NT2/D1 (cell line): ENCODE measurements around the gene HRH3.

Experiments used
- DNase-seq: peaks from one replicate; pipeline ENCODE4 v3.0.0-alpha.2; 2011; ENCODE audit warnings: low read depth, low spot score
- H3K27me3 ChIP-seq: 2 replicates; pipeline ENCODE4 v1.6.0; 2011; ENCODE audit warnings: mild to moderate bottlenecking; ENCODE audit not compliant: insufficient read length, insufficient read depth
- H3K36me3 ChIP-seq: 2 replicates; pipeline ENCODE4 v1.6.1; 2011; ENCODE audit warnings: mild to moderate bottlenecking, low read length, mixed read lengths; ENCODE audit not compliant: insufficient read depth, insufficient read length
- H3K4me1 ChIP-seq: 2 replicates; pipeline ENCODE4 v1.5.1; 2011; ENCODE audit not compliant: insufficient read depth, insufficient read length
- H3K4me3 ChIP-seq: 2 replicates; pipeline ENCODE4 v1.5.1; 2011; ENCODE audit warnings: low read depth; ENCODE audit not compliant: insufficient read length
- H3K9ac ChIP-seq: 2 replicates; pipeline ENCODE4 v1.6.0; 2011; ENCODE audit warnings: low read depth; ENCODE audit not compliant: insufficient read length
- H3K9me3 ChIP-seq: 2 replicates; pipeline ENCODE4 v1.5.1; 2011; ENCODE audit warnings: mild to moderate bottlenecking, low read length; ENCODE audit not compliant: insufficient read depth
- SUZ12 ChIP-seq: IDR thresholded peaks from 2 replicates; pipeline ENCODE4 v1.6.1; 2011; ENCODE audit not compliant: insufficient read length, insufficient read depth; ENCODE audit errors: extremely low read depth
- YY1 ChIP-seq: IDR thresholded peaks from 2 replicates; pipeline ENCODE4 v1.6.1; 2011; ENCODE audit not compliant: insufficient read length, insufficient read depth
- ZNF274 ChIP-seq: IDR thresholded peaks from 2 replicates; pipeline ENCODE4 v1.6.1; 2011; ENCODE audit warnings: mild to moderate bottlenecking, low read depth, low read length

The HRH3 gene

DNA sequence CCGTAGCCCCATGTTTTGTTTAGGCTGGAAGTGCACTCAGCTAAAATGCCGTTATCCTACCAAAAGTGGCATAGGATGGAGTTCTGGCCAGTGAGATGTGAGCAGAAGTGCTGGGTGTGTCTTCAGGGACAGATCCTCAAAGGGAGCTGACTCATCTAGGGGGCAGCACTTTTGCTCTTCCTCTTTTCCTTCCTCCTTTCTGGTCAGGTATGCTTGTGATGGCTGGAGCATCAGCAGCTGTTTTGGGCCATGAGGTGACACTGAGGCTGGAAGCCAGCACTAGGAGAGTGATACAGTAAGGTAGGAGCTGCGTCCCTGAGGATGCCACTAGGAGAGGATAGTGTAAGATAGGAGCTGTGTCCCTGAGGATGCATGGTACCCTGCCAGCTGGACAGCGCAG is 13.6 kb upstream of the HRH3 start:
- no peak overlapping the region for H3K4me3 ChIP-seq
- DNase-seq: no peak
- TF ChIP-seq YY1 (no peak), ZNF274 (no peak), SUZ12 (no peak)
- no peak overlapping the region for H3K9ac ChIP-seq
- no peaks in the 10 kb centered on the region for H3K9me3 ChIP-seq
- H3K4me1 ChIP-seq: peaks cover 15% of the 10 kb centered on the region
- H3K36me3 ChIP-seq: no peaks in the 10 kb centered on the region
- peaks cover 15% of the 10 kb centered on the region for H3K27me3 ChIP-seq

DNA sequence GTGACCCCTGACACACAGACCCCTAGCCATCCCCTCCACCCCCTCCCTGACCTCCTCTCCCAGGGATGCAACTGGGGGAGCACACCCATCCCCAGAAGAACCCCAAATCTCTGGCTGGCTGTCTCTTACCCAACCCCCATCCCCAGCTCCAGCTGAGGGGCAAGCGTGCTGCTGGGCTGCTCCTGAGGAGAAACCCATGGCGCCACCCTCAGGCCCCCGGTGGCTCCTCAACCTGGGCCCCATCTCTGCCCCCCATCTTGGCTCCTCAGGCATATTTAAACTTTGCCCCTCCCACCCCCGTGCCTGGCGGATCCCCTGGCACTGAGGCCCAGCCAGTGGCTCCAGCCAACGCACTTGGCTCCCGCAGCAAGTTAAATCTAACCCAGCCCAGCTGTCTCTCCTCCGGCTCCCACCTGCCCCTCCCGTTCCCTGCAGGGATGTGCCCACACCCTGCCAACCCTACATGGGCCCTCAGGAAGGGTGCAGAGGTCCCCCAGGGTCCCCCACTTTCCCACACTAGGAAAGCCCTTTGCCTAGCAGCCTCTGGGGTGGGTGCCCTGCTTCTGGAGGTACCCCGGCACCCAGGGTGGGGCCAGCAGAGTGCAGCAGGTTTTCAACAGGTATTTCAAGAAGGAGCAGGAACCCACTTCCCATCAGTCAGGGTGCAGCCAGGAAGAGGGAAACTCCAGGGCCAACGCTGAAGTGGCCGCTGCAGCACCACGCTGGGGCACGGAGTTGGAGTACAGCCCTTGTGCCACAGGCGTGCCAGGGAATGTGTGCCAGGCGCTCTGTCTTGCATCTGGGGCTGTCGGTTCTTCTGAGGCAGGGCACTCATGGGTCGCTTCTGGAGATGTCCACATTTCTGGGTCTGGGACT is 12.9 kb upstream of the HRH3 start:
- Histone ChIP-seq H3K9ac (no peak overlapping the region), H3K27me3 (peaks cover 15% of the 10 kb centered on the region), H3K4me1 (peaks cover 21% of the 10 kb centered on the region), H3K9me3 (no peaks in the 10 kb centered on the region), H3K4me3 (no peak overlapping the region), H3K36me3 (no peaks in the 10 kb centered on the region)
- no peak for DNase-seq
- TF ChIP-seq SUZ12 (no peak), ZNF274 (no peak), YY1 (no peak)

DNA sequence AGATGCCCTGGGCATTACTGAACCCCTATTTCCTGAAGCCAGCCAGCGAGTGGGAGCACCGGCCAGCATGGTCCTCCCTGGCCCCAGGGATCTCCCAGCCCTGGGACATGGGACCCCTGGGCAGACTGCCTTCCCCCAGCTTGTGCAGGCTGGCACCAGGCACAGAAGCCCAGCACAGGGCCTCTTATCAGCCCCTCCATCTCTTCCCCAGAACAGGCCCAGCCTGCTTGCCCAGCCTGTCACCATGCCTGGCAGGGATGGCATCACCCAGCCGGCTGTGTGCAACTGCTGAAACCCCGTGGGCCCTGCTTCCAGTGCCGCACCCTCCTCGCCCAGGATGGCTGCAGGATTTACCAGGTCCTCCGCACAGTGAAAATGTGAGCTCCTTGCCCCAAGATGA is 12.1 kb upstream of the HRH3 start:
- no peak for DNase-seq
- Histone ChIP-seq H3K27me3 (peaks cover 14% of the 10 kb centered on the region), H3K36me3 (no peaks in the 10 kb centered on the region), H3K9ac (no peak overlapping the region), H3K9me3 (no peaks in the 10 kb centered on the region), H3K4me3 (no peak overlapping the region), H3K4me1 (peaks cover 21% of the 10 kb centered on the region)
- no peak for TF ChIP-seq YY1
- TF ChIP-seq ZNF274: no peak
- TF ChIP-seq SUZ12: no peak

DNA sequence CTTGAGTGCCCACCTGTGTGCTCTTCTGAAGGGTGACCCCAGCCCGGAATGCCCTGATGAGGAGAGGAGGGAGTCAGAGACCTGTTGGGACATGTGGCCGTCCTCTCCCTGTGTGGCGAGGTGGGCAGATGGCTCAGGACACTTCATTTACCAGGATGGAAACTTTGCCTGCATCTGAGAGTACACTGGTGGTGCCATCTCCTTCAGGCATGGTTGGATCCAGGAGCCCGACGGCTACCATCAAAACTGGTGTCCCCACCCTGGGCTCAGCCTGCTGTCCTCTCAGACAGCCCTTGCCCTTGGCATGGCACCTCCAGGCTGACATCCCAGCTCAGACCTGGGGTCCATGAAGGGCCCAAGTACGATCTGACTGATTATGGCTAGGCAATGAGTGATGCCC is 11.2 kb upstream of the HRH3 start:
- no peak overlapping the region for H3K9ac ChIP-seq
- H3K27me3 ChIP-seq: peaks cover 7% of the 10 kb centered on the region
- H3K9me3 ChIP-seq: no peaks in the 10 kb centered on the region
- peaks cover 16% of the 10 kb centered on the region for H3K4me1 ChIP-seq
- no peaks in the 10 kb centered on the region for H3K36me3 ChIP-seq
- TF ChIP-seq SUZ12 (no peak), YY1 (no peak), ZNF274 (no peak)
- H3K4me3 ChIP-seq: no peak overlapping the region
- no peak for DNase-seq

DNA sequence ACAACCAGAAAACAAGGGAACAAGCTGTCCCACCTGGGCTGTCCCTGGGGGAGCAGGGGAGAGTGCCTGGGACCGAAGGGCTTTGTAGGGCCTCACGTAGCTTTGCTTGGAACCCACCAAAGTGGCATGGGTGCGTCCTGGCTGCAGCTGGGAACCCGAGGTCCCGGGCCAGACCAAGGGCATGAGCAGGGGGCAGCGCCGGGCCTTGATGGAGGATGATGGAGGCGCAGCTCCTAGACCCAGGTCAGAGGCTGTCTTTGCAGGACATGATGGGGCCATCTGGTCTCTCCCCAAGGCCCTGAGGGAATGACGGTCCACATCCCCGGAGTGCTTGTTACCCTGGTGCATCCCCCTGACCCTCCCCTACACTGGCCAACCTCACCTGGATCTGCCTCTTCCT is 10.6 kb upstream of the HRH3 start:
- peaks cover 14% of the 10 kb centered on the region for H3K4me1 ChIP-seq
- H3K27me3 ChIP-seq: peaks cover 8% of the 10 kb centered on the region
- H3K9ac ChIP-seq: no peak overlapping the region
- DNase-seq: no peak
- TF ChIP-seq SUZ12: no peak
- no peak for TF ChIP-seq YY1
- no peak for TF ChIP-seq ZNF274
- H3K4me3 ChIP-seq: no peak overlapping the region
- no peaks in the 10 kb centered on the region for H3K36me3 ChIP-seq
- no peaks in the 10 kb centered on the region for H3K9me3 ChIP-seq

DNA sequence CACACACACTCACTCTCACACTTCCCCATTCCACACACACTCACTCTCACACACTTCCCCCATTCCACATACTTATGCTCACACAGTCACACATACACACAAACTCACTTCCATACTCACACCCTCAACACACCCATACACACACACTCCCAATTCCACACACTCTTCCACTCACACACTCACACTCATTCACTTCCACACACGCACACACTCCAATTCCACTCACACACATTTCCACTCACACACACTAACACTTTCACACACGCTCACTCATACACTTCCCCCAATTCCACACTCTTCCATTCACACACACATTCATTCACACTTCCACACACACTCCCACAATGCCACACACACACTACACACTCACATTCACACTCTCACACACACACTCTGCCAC is 10.2 kb upstream of the HRH3 start:
- H3K9ac ChIP-seq: no peak overlapping the region
- H3K9me3 ChIP-seq: no peaks in the 10 kb centered on the region
- no peaks in the 10 kb centered on the region for H3K36me3 ChIP-seq
- DNase-seq: no peak
- H3K4me3 ChIP-seq: no peak overlapping the region
- peaks cover 14% of the 10 kb centered on the region for H3K4me1 ChIP-seq
- TF ChIP-seq YY1 (no peak), ZNF274 (no peak), SUZ12 (no peak)
- H3K27me3 ChIP-seq: peaks cover 8% of the 10 kb centered on the region

DNA sequence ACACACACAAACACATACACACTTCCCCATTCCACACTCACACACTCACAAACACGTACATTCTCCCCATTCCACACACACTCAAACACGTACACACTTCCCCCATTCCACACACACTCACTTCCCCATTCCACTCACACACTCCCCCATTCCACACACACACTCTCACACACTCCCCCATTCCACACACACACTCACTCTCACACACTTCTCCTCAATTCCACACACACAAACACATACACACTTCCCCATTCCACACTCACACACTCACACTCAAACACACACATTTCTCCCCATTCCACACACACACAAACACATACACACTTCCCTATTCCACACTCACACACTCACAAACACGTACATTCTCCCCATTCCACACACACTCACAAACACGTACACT is 9.6 kb upstream of the HRH3 start:
- Histone ChIP-seq H3K4me3 (no peak overlapping the region), H3K4me1 (peaks cover 14% of the 10 kb centered on the region), H3K36me3 (no peaks in the 10 kb centered on the region), H3K9ac (no peak overlapping the region), H3K27me3 (peaks cover 13% of the 10 kb centered on the region), H3K9me3 (no peaks in the 10 kb centered on the region)
- TF ChIP-seq YY1 (no peak), ZNF274 (no peak), SUZ12 (no peak)
- DNase-seq: no peak
